GM18867 (cell line): ENCODE results near the gene TTF2.
"Not testable (repeated sequence)": the region's sequence is repeated elsewhere in the genome, so short reads cannot be mapped to it uniquely, and the experiment has no call there.

Experiments
- ATAC-seq: cut with Tn5 transposase; IDR thresholded peaks from one replicate; pipeline ENCODE4 v1.9.1; 2021; ENCODE audit warnings: mild to moderate bottlenecking, moderate library complexity; ENCODE audit not compliant: unreplicated experiment

Gene TTF2

GRCh38 chr1:117119144-117119543 lies 59.0 kb downstream of the TTF2 start:
- ATAC-seq: not testable (repeated sequence)

- ATAC-seq: no peak
These were observed 60.9 kb downstream of the TTF2 start for GRCh38 chr1:117120774-117121588.

DNA sequence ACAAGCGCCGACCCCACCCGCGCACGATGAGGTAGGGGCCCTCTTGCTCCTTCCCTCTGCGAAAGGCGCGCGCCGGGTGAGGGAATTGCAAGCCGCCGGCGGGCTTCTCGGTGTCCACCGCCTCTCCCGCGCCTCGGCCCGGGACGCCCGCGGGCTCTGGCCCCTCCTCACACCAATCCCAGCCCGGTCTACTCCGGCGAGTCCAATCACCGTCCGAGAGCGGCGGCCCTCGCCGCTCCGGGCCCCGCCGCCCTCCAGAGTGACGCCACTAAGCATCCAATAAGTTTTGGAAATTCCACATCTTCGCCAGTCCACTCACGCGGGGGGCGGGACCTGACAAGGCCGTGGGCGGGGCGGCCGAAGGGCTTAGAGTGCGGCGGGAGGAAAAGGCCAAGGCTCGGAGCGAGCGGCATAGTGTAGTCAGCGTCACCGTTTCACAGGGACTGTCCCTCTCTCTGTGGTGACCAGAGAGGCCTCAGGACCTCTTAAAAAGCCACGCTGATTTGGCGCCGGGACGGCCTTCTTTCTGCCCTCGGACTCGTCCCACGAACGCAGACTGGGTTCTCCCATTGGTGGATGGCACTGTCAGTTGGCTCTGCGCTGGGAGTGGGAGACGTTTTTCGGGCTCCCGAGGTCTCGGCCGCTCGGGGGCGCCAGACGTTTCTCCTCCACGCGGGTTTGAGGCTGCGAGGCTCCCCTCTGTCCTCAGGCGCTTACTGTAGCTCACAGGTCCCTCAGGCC lies 61.6 kb downstream of the TTF2 start, which contains the start of gene TRIM45:
Gene TRIM45 (minus strand): TSS at position 161 of the 741 bp plus-strand sequence. CDS start 548 bp downstream, outside the sequence.
- ATAC-seq: peak; percentile 90

DNA sequence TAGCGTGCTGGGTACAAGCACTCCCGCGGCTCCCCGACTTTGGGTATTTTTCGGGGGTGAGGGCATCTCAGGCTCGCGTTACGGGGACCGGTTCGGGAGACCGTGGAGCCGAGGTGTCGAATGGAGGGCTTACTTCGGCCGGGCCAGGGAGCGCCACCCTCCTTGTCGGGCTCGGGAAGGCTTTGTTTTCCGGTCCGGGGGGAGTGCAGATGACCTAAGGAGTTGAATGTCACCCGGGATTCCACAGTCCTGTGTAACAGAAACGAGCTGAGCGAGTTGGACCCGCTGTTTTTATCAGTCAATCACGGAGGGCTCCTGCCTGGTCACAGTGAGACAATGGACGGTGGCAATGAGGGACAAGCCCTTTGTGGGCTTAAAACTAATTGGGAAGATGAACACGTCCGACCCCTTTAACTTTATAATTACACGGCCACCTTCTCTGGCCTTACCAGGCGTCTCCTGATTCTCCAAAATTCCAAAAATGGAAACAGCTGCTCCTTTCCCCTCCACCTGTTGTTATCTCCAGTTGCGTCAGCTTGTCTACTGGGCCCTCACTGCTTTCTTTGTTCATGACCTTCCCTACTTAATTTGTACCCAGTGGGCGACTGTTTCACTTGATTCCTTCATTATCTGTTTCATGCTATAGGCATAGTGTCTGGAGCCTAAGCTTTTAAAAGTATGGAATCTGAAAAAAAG lies 62.4 kb downstream of the TTF2 start:
- ATAC-seq: no peak

GRCh38 chr1:117123274-117123673 lies 63.1 kb downstream of the TTF2 start:
- ATAC-seq: no peak

GRCh38 chr1:117124661-117125060 lies 64.5 kb downstream of the TTF2 start:
- ATAC-seq: no peak

DNA sequence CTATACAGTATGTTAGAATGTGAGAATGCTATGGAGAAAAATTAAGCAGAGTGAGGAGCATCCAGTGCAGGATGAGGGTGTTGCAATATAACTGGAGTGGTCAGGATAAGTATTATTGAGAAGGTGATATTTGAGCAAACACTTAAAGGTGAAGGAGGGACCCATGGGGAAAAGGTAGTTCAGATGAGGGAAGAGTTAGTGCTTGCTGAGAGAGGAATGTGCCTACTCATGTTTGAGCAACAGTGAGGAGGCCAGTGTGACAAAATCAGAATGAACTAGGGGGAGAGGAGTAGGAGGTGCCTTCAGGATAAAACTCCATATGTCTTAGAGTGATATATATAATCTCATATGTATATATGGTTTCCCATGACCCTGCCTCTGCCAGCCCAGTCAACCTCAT lies 67.7 kb downstream of the TTF2 start:
- ATAC-seq: no peak

- no peak for ATAC-seq
These were observed 68.4 kb downstream of the TTF2 start for GRCh38 chr1:117128323-117129079.

- ATAC-seq: no peak
These were observed 70.4 kb downstream of the TTF2 start for GRCh38 chr1:117130526-117130925.

DNA sequence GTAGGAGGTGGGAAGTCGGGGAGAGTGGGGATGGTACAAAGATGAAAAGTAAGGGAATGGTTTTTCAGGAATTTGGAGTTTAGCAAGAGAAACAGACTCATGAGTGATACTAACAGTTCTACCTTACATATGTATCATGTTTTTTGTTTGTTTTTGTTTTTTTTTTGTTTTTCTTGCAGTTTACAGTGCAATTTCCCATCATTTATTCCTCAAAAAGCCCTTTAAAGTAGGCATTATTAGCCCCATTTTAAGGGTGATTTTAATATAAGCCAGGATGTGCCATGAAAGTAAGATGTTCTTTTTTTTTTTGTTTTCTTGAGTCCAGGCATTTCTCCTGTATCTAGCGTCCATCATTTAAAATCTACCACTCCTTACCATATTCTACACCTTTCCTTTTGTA lies 75.2 kb downstream of the TTF2 start:
- no peak for ATAC-seq

GRCh38 chr1:117136749-117137148 lies 76.6 kb downstream of the TTF2 start:
- ATAC-seq: no peak

DNA sequence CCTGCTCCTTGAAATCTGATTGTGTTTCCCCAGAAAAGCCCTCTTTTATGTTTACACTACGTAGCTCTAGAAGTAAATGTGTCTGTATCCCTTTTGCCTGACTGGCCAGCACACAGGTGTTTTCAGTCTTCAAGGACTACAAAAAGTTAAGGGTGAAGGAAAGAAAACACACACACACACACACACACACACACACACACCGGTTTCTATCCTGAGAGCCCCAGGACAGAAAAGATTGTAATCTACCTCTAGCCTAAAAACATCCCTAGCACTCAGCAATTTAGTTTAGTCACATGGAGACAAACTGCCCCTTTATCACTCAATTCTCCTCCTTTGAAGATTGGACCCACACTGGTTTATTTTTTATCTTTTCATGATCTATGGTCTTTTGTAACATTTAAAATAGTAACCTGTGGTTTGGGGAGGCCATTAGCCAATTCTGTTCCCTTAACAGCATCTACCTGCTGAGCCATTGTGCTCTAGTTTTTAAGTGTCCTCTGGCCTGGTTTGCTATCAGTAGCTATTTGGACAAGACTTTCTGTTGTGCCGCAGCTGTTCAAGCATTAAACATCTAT lies 77.2 kb downstream of the TTF2 start:
- ATAC-seq: no peak

DNA sequence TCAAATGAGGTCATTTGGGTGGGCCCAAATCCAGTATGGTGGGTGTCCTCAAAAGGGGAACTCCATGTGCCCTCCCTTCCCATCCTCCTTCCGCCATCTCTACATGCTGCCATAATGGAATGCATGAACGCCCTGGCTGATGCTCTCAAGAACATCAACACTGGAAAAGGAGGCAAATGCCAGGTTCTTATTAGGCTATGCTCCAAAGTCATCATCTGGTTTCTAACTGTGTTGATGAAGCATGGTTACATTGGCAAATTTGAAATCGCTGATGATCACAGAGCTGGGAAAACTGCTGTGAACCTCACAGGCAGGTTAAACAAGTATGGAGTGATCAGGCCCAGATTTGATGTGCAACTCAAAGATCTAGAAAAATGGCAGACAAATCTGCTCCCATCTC lies 78.0 kb downstream of the TTF2 start:
- no peak for ATAC-seq

- no peak for ATAC-seq
These were observed 78.4 kb downstream of the TTF2 start for GRCh38 chr1:117138561-117138960.

DNA sequence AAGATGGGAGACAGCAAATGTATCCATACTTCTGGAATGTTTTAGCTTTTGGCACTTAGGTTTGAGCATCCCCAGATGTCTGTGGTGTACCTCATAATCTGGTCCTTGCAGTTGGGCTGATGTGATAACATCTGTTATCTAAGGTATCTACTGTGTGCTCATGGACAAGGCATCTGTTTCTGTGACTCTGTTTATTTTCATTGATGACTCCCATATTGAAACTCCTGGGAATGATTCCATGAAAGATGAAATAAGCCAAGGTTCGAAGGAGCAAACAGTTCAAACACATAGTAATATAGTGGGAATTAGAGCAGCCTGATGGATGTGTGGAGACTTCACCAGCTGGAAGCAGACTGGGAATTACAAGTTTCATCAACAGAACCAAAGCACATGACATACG lies 82.1 kb downstream of the TTF2 start:
- no peak for ATAC-seq

GRCh38 chr1:117143172-117143571 lies 83.0 kb downstream of the TTF2 start:
- no peak for ATAC-seq

- no peak for ATAC-seq
These were observed 83.7 kb downstream of the TTF2 start for GRCh38 chr1:117143871-117144270.

DNA sequence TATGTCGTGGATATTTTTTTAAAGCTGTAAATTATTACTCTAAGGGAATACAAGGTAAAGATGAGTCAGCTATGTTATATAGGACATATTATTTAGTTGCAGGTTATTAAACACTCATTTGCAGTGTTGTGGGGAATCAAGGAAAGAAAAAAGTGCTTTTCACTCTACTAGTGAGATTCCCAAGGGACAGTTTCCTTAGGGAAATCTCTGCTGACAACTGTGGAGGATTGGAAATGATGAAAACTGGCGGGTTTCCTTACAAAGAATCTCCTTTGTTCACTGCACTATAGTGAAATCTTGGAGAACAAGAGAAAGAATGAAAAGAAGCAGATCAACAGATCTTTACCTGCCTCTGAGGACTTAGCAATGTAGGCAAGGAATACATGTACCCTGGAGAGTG lies 85.9 kb downstream of the TTF2 start:
- no peak for ATAC-seq

- ATAC-seq: no peak
These were observed 86.6 kb downstream of the TTF2 start for GRCh38 chr1:117146575-117147340.

- no peak for ATAC-seq
These were observed 87.3 kb downstream of the TTF2 start for GRCh38 chr1:117147341-117147831.
